NCI-H510A (cell line): Measurements from ENCODE around the gene ARMC10.
"Not testable (repeated sequence)": the region's sequence is repeated elsewhere in the genome, so short reads cannot be mapped to it uniquely, and the experiment has no call there.

Source experiments
- DNase-seq: peaks from one replicate; lab custom pipeline; 2025; lab: John Stamatoyannopoulos, UW

The ARMC10 gene

GRCh38 chr7:103074519-103075336 is at the start of gene ARMC10, which contains the start of gene FBXL13:
TSS of gene ARMC10 (plus strand) at chr7:103075140. CDS start at chr7:103075273, 133 bp downstream.
TSS of gene FBXL13 (minus strand) at chr7:103074796.
- peak; percentile 67 for DNase-seq

- DNase-seq: no peak
These were observed 49.6 kb upstream of the ARMC10 start for GRCh38 chr7:103025341-103025740.

- no peak for DNase-seq
These were observed 43.9 kb upstream of the ARMC10 start for GRCh38 chr7:103031024-103031423.

GRCh38 chr7:103031781-103032180 is 43.2 kb upstream of the ARMC10 start:
- no peak for DNase-seq

GRCh38 chr7:103034318-103034717 is 40.6 kb upstream of the ARMC10 start:
- not testable (repeated sequence) for DNase-seq

- no peak for DNase-seq
These were observed 37.5 kb upstream of the ARMC10 start for GRCh38 chr7:103037476-103037822.

GRCh38 chr7:103037823-103038739 is 36.9 kb upstream of the ARMC10 start:
- DNase-seq: peak; percentile 54

GRCh38 chr7:103041815-103042214 is 33.1 kb upstream of the ARMC10 start:
- not testable (repeated sequence) for DNase-seq

GRCh38 chr7:103048833-103049232 is 26.1 kb upstream of the ARMC10 start:
- no peak for DNase-seq

- no peak for DNase-seq
These were observed 23.4 kb upstream of the ARMC10 start for GRCh38 chr7:103051519-103051918.

- DNase-seq: not testable (repeated sequence)
These were observed 18.9 kb upstream of the ARMC10 start for GRCh38 chr7:103056006-103056405.

GRCh38 chr7:103058122-103058521 is 16.8 kb upstream of the ARMC10 start:
- no peak for DNase-seq

GRCh38 chr7:103059471-103059870 is 15.5 kb upstream of the ARMC10 start:
- no peak for DNase-seq

- no peak for DNase-seq
These were observed 11.0 kb upstream of the ARMC10 start for GRCh38 chr7:103063895-103064294.

GRCh38 chr7:103065667-103066066 is 9.3 kb upstream of the ARMC10 start:
- DNase-seq: no peak

GRCh38 chr7:103068414-103069403 is 6.2 kb upstream of the ARMC10 start:
- DNase-seq: no peak

GRCh38 chr7:103071000-103071399 is 3.9 kb upstream of the ARMC10 start:
- DNase-seq: no peak

GRCh38 chr7:103073989-103074518 is 886 bp upstream of the ARMC10 start:
- peak; percentile 2 for DNase-seq

GRCh38 chr7:103075337-103075918 is 488 bp downstream of the ARMC10 start:
- peak; percentile 29 for DNase-seq

- no peak for DNase-seq
These were observed 1.8 kb downstream of the ARMC10 start for GRCh38 chr7:103076764-103077163.

GRCh38 chr7:103077318-103077717 is 2.4 kb downstream of the ARMC10 start:
- DNase-seq: no peak
